OCI-LY3 (cell line): Measurements from ENCODE around the gene CDC45.

Source experiments
- H2AFZ ChIP-seq: fragments of 200-600, 300-600 bp; shearing (Covaris generic); 2 replicates; pipeline ENCODE4 v1.6.0; 2014; ENCODE audit warnings: antibody characterized with exemption, low read depth, low read length
- H3K27ac ChIP-seq: fragments of 200-600, 300-600 bp; sonication (generic); 2 replicates; pipeline ENCODE4 v1.5.1; 2014; ENCODE audit warnings: mild to moderate bottlenecking, low read length, moderate library complexity, mixed read lengths
- H3K27me3 ChIP-seq: fragments of 200-600, 300-600 bp; sonication (generic); 2 replicates; pipeline ENCODE4 v1.6.1; 2014; ENCODE audit warnings: low read depth, low read length, mixed read lengths
- H3K36me3 ChIP-seq: fragments of 200-600, 300-600 bp; sonication (generic); replicated peaks from 2 replicates; pipeline ENCODE3; 2014; ENCODE audit warnings: low read depth, low read length, mixed read lengths
- H3K4me1 ChIP-seq: fragments of 300-600, 200-600 bp; sonication (generic); 2 replicates; pipeline ENCODE4 v1.6.1; 2014; ENCODE audit warnings: low read length, mixed read lengths
- H3K4me2 ChIP-seq: fragments of 200-600, 300-600 bp; sonication (generic); 2 replicates; pipeline ENCODE4 v1.6.1; 2014; ENCODE audit warnings: low read length, mixed read lengths
- H3K4me3 ChIP-seq: fragments of 300-600, 200-600 bp; sonication (generic); 2 replicates; pipeline ENCODE4 v1.5.1; 2014; ENCODE audit warnings: antibody characterized with exemption, mild to moderate bottlenecking, low read length, moderate library complexity
- H3K79me2 ChIP-seq: fragments of 300-600, 200-600 bp; shearing (Covaris generic); 2 replicates; pipeline ENCODE4 v1.6.1; 2014; ENCODE audit warnings: mild to moderate bottlenecking, low read length, mixed read lengths
- H3K9ac ChIP-seq: fragments of 300-600, 200-600 bp; shearing (Covaris generic); 2 replicates; pipeline ENCODE4 v1.6.0; 2014; ENCODE audit warnings: mild to moderate bottlenecking, low read length, moderate library complexity
- H3K9me3 ChIP-seq: fragments of 200-600, 300-600 bp; shearing (Covaris generic); 2 replicates; pipeline ENCODE4 v1.6.1; 2014; ENCODE audit warnings: low read length, mixed read lengths; ENCODE audit not compliant: insufficient read depth
- H4K20me1 ChIP-seq: fragments of 200-600, 300-600 bp; sonication (generic); 2 replicates; pipeline ENCODE4 v1.6.1; 2016; ENCODE audit warnings: low read length, mixed read lengths; ENCODE audit not compliant: insufficient read depth
- EZH2phosphoT487 ChIP-seq: fragments of 200-600 bp; shearing (Covaris generic); IDR thresholded peaks from 2 replicates; pipeline ENCODE4 v1.6.1; 2018; ENCODE audit warnings: antibody characterized with exemption, mixed run types, low read depth
- TF ChIP-seq, protein P1 (sequence below): fragments of 200-600, 300-600 bp; sonication (generic); IDR thresholded peaks from 2 replicates; pipeline ENCODE4 v1.5.1; 2014; ENCODE audit warnings: antibody characterized with exemption, low read length, low read depth

CDC45 gene

GRCh38 chr22:19507534-19507861, 27.8 kb downstream of the CDC45 start:
- no peaks in the 10 kb centered on the region for H3K27me3 ChIP-seq
- H3K4me1 ChIP-seq, result no peaks in the 10 kb centered on the region
- no peak overlapping the region for H3K9ac ChIP-seq
- H4K20me1 ChIP-seq, result no peaks in the 10 kb centered on the region; the same call in 1 of the 2 replicates
- TF ChIP-seq EZH2phosphoT487, result no peak
- TF ChIP-seq, protein P1, sequence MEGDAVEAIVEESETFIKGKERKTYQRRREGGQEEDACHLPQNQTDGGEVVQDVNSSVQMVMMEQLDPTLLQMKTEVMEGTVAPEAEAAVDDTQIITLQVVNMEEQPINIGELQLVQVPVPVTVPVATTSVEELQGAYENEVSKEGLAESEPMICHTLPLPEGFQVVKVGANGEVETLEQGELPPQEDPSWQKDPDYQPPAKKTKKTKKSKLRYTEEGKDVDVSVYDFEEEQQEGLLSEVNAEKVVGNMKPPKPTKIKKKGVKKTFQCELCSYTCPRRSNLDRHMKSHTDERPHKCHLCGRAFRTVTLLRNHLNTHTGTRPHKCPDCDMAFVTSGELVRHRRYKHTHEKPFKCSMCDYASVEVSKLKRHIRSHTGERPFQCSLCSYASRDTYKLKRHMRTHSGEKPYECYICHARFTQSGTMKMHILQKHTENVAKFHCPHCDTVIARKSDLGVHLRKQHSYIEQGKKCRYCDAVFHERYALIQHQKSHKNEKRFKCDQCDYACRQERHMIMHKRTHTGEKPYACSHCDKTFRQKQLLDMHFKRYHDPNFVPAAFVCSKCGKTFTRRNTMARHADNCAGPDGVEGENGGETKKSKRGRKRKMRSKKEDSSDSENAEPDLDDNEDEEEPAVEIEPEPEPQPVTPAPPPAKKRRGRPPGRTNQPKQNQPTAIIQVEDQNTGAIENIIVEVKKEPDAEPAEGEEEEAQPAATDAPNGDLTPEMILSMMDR, result no peak
- H3K36me3 ChIP-seq, result peaks cover 28% of the 10 kb centered on the region
- H2AFZ ChIP-seq, result no peak overlapping the region
- H3K79me2 ChIP-seq, result no peaks in the 10 kb centered on the region
- no peaks in the 10 kb centered on the region for H3K9me3 ChIP-seq
- no peak overlapping the region for H3K4me3 ChIP-seq
- no peak overlapping the region for H3K27ac ChIP-seq
- H3K4me2 ChIP-seq, result no peak overlapping the region

DNA sequence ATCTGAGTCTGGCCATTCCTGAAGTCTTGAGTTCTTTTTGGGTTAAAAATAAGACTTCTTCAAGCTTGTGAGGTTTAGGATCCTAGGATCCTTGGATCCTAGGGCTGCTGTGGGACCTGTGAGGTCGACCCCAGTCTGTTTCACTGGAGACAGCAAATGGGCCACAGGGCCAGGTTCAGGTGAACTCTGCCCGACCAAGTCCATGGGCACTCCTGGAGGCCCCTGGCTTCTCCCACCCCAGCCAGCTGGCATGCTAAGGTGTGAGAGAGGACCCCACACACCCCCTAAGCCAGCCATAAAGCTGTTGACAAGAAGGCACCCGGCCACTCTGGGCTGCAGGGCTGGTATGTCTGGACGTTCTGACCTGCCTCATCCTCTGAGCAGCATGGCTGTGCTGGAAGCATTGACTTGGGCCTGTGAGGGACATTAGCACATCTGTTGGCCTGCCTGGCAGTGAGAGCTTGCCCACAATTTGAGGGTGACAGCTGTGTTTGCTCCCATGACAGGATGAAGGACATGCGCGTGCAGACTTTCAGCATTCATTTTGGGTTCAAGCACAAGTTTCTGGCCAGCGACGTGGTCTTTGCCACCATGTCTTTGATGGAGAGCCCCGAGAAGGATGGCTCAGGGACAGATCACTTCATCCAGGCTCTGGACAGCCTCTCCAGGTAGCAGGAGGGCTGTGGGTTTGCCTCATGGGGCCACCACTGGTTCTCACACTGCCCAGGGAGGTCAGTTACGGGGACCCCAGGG, 28.5 kb downstream of the CDC45 start:
- H4K20me1 ChIP-seq, result no peaks in the 10 kb centered on the region; the same call in 1 of the 2 replicates
- H3K4me1 ChIP-seq, result no peaks in the 10 kb centered on the region
- H3K36me3 ChIP-seq, result peaks cover 35% of the 10 kb centered on the region
- H3K4me2 ChIP-seq, result no peak overlapping the region
- no peak overlapping the region for H3K9ac ChIP-seq
- no peak overlapping the region for H2AFZ ChIP-seq
- TF ChIP-seq, protein P1, result no peak
- no peak for TF ChIP-seq EZH2phosphoT487
- no peak overlapping the region for H3K27ac ChIP-seq
- H3K9me3 ChIP-seq, result no peaks in the 10 kb centered on the region
- H3K4me3 ChIP-seq, result no peak overlapping the region
- H3K79me2 ChIP-seq, result no peaks in the 10 kb centered on the region
- H3K27me3 ChIP-seq, result no peaks in the 10 kb centered on the region

DNA sequence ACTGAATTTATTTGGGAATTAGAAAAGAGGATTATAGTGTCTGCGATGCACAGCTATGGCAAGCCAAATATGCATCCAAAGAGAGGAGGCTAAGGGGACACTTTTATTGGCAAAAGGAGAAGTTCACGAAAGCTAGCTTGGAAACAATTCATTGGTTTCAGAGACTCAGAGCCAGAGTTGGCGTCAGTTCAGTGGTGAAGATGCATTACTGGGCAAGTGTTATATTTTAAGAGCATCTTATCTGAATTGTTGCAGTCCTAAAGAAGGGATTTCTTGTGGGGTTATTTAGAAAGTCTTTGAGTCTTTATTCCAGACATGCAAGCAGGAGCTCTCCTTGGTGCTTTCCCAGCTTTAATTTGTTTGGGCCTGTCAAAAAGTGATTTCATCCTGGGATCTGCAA, 29.5 kb downstream of the CDC45 start:
- no peaks in the 10 kb centered on the region; the same call in 1 of the 2 replicates for H4K20me1 ChIP-seq
- H3K36me3 ChIP-seq, result peaks cover 45% of the 10 kb centered on the region
- no peaks in the 10 kb centered on the region for H3K79me2 ChIP-seq
- H3K27ac ChIP-seq, result no peak overlapping the region
- H3K4me1 ChIP-seq, result no peaks in the 10 kb centered on the region
- no peak overlapping the region for H3K4me3 ChIP-seq
- H3K9me3 ChIP-seq, result no peaks in the 10 kb centered on the region
- H2AFZ ChIP-seq, result no peak overlapping the region
- no peak for TF ChIP-seq EZH2phosphoT487
- TF ChIP-seq, protein P1, result no peak
- no peaks in the 10 kb centered on the region for H3K27me3 ChIP-seq
- H3K4me2 ChIP-seq, result no peak overlapping the region
- H3K9ac ChIP-seq, result no peak overlapping the region

- no peak for TF ChIP-seq EZH2phosphoT487
- TF ChIP-seq, protein P1, result no peak
- Histone ChIP-seq H3K9ac (no peak overlapping the region), H2AFZ (no peak overlapping the region), H3K9me3 (no peaks in the 10 kb centered on the region), H3K4me2 (no peak overlapping the region), H3K27me3 (no peaks in the 10 kb centered on the region), H3K79me2 (no peaks in the 10 kb centered on the region), H3K4me1 (no peaks in the 10 kb centered on the region), H3K27ac (no peak overlapping the region), H3K36me3 (peaks cover 49% of the 10 kb centered on the region), H4K20me1 (no peaks in the 10 kb centered on the region; the same call in 1 of the 2 replicates), H3K4me3 (no peak overlapping the region)
Observed at GRCh38 chr22:19509923-19510322, 30.2 kb downstream of the CDC45 start.
